22Rv1 (cell line): ENCODE measurements around the gene HRC.

ENCODE experiments used
- CTCF ChIP-seq: fragments of 450-650 bp; IDR thresholded peaks from 2 replicates; pipeline ENCODE4 v1.5.1; 2017; ENCODE audit warnings: mild to moderate bottlenecking
- ZFX ChIP-seq: fragments of 450-650 bp; IDR thresholded peaks from 2 replicates; pipeline ENCODE4 v1.6.1; 2017; ENCODE audit warnings: antibody characterized with exemption, borderline replicate concordance

GRCh38 chr19:49194408-49194807 is 39.2 kb upstream of the HRC start:
- TF ChIP-seq CTCF = no peak
- TF ChIP-seq ZFX = no peak
